ENCODE measurements around the gene PRDX2.

The PRDX2 gene

GRCh38 chr19:12779162-12779993 lies 22.2 kb downstream of the PRDX2 start:
- DNase-seq (ENCODE audit: low spot score), result no peak

- no peak for DNase-seq (ENCODE audit: low spot score)
These were observed 22.8 kb downstream of the PRDX2 start for GRCh38 chr19:12778905-12779161.

- no peak for DNase-seq (ENCODE audit: low spot score)
These were observed 23.3 kb downstream of the PRDX2 start for GRCh38 chr19:12778017-12778904.

GRCh38 chr19:12777217-12778016 lies 24.2 kb downstream of the PRDX2 start:
- DNase-seq (ENCODE audit: low spot score), result no peak

GRCh38 chr19:12774588-12775555 lies 26.7 kb downstream of the PRDX2 start, which contains the start of gene HOOK2:
Gene HOOK2 (minus strand): TSS chr19:12775552. CDS start chr19:12775449, 103 bp downstream.
- DNase-seq (ENCODE audit: low spot score), result no peak

- DNase-seq (ENCODE audit: low spot score), result peak; percentile 69
These were observed 28.0 kb downstream of the PRDX2 start for GRCh38 chr19:12773571-12773970.

GRCh38 chr19:12772323-12772722 lies 29.3 kb downstream of the PRDX2 start:
- DNase-seq (ENCODE audit: low spot score), result no peak

GRCh38 chr19:12770922-12771321 lies 30.7 kb downstream of the PRDX2 start:
- no peak for DNase-seq (ENCODE audit: low spot score)

- no peak for DNase-seq (ENCODE audit: low spot score)
These were observed 31.9 kb downstream of the PRDX2 start for GRCh38 chr19:12769689-12770088.

- DNase-seq (ENCODE audit: low spot score), result no peak
These were observed 33.9 kb downstream of the PRDX2 start for GRCh38 chr19:12767666-12768065.

- DNase-seq (ENCODE audit: low spot score), result no peak
These were observed 34.5 kb downstream of the PRDX2 start for GRCh38 chr19:12767150-12767549.

GRCh38 chr19:12766051-12766521 lies 35.5 kb downstream of the PRDX2 start:
- DNase-seq (ENCODE audit: low spot score), result peak; percentile 89

GRCh38 chr19:12764698-12765097 lies 36.9 kb downstream of the PRDX2 start:
- no peak for DNase-seq (ENCODE audit: low spot score)

- no peak for DNase-seq (ENCODE audit: low spot score)
These were observed 38.5 kb downstream of the PRDX2 start for GRCh38 chr19:12763100-12763499.

GRCh38 chr19:12759686-12760085 lies 41.9 kb downstream of the PRDX2 start:
- no peak for DNase-seq (ENCODE audit: low spot score)

GRCh38 chr19:12757544-12758274 lies 43.9 kb downstream of the PRDX2 start:
- DNase-seq (ENCODE audit: low spot score), result peak; percentile 46

- DNase-seq (ENCODE audit: low spot score), result no peak
These were observed 45.3 kb downstream of the PRDX2 start for GRCh38 chr19:12756150-12756883.

GRCh38 chr19:12754465-12755196 lies 47.0 kb downstream of the PRDX2 start:
- DNase-seq (ENCODE audit: low spot score), result no peak
